Measurements from ENCODE around the gene SAPCD2. TPM values are rescaled to one million over a fixed set of nuclear protein-coding genes. Genes with fewer than 3 reads are reported as not detected.

Gene SAPCD2
- total RNA-seq, 2 experiments from 2014 or later: 56.8 to 57.0 TPM

DNA sequence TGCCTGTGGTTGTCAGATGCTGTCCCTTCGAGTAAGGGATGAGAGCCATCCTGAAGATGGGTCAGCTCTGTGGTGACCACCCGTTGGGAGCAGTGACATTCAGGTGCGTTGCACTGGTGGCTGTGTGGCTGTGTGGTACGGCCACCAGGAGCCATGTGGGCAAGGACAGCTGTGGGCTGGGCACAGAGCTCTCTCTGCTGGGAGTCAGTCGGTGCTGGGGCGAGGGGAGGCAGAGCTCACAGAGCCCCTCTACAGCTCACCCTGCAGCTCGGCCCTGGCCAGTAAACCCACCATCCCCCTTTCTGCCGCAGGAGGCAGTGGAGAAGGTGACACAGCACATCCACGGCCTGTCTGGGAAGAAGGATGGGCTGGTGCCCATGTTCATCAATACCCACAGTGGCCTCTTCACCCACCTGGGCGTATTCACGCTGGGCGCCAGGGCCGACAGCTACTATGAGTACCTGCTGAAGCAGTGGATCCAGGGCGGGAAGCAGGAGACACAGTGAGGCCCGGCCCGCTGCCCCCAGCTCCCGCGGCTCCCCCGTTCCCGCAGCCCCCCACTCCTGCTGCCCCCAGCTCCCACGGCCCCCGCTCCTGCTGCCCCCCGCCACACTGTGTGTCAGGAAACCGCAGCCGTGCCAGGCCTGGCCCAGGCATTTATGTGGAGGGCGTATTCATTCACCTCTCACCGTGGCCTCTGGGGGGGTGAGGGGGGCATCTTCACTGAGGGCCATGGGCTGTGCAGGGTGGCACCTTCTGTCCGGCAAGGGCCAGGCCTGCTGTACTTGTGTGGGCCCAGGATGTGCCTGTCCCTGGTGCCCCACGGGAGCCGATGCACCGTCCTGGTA, 35.7 kb upstream of the SAPCD2 start:
- Mint-ChIP-seq H3K27ac (no peak overlapping the region), H3K4me1 (ENCODE audit: low read depth) (no peaks in the 10 kb centered on the region), H3K4me3 (no peak overlapping the region), H3K27me3 (ENCODE audit: low read depth) (no peaks in the 10 kb centered on the region), H3K36me3 (ENCODE audit: low read depth) (peaks cover 8% of the 10 kb centered on the region), H3K9me3 (ENCODE audit: insufficient read depth) (no peaks in the 10 kb centered on the region)
- no peak for DNase-seq
- ATAC-seq: no peak
- ChIA-PET CTCF (interaction anchor here (0.9 to 2.6 kb wide), 4 partner anchors 10 to 130 kb away, joined by 3 to 9 read pairs (median 4); no protein-coding TSS in a partner anchor), POLR2A (interaction anchor here (0.7 to 3.7 kb wide), 2 partner anchors 9 to 10 kb away, joined by 3 to 10 read pairs; no protein-coding TSS in a partner anchor)

DNA sequence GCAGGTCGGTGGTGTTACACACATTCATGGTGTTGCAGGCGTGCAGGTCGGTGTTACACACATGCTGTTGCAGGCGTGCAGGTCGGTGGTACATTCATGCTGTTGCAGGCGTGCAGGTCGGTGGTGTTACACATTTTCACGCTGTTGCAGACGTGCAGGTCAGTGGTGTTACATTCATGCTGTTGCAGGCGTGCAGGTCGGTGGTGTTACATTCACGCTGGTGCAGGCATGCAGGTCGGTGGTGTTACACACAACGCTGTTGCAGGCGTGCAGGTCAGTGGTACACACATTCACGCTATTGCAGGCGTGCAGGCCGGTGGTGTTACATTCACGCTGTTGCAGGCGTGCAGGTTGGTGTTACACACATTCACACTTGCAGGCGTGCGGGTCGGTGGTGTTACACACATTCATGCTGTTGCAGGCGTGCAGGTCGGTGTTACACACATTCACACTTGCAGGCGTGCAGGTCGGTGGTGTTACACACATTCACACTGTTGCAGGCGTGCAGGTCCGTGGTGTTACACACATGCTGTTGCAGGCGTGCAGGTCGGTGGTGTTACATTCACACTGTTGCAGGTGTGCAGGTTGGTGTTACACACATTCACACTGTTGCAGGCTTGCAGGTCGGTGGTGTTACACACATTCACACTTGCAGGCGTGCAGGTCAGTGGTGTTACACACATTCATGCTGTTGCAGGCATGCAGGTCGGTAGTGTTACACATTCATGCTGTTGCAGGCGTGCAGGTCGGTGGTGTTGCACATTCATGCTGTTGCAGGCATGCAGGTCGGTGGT, 33.0 kb upstream of the SAPCD2 start:
- Mint-ChIP-seq H3K27ac (no peak overlapping the region), H3K4me3 (no peak overlapping the region), H3K36me3 (ENCODE audit: low read depth) (peaks cover 2% of the 10 kb centered on the region), H3K27me3 (ENCODE audit: low read depth) (no peaks in the 10 kb centered on the region), H3K9me3 (ENCODE audit: insufficient read depth) (no peaks in the 10 kb centered on the region), H3K4me1 (ENCODE audit: low read depth) (no peaks in the 10 kb centered on the region)
- ChIA-PET CTCF (interaction anchor here (1.4 to 2.6 kb wide), 2 partner anchors 8 to 133 kb away, joined by 3 to 9 read pairs; no protein-coding TSS in a partner anchor), POLR2A (no interaction called here)
- no peak for DNase-seq
- ATAC-seq: no peak

DNA sequence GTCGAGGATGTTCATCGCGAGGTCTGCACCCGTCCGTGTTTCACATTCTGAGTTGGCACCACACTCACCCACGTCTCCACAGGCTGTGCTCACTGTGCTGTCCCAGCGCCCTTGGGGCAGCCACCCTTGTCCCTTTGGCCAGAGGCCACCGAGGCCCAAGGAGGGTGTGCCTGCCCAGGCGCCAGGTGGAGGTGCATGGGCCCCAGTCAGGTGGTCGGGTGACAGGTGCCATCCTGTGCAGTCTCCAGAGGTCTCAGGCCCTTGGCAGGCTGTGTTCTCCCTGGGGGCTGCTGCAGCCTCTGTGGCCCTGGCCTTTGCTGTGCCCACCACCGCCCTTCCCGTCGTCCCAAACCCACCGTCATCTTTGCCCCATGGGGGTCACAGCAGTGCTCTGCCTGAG, 28.9 kb upstream of the SAPCD2 start:
- peaks cover 20% of the 10 kb centered on the region for H3K4me1 Mint-ChIP-seq (ENCODE audit: low read depth)
- ATAC-seq (no peak), DNase-seq (no peak)
- no peak overlapping the region for H3K27ac Mint-ChIP-seq
- H3K4me3 Mint-ChIP-seq: no peak overlapping the region
- ChIA-PET CTCF (no interaction called here), POLR2A (no interaction called here)
- peaks cover 17% of the 10 kb centered on the region for H3K36me3 Mint-ChIP-seq (ENCODE audit: low read depth)
- H3K9me3 Mint-ChIP-seq (ENCODE audit: insufficient read depth): no peaks in the 10 kb centered on the region
- no peaks in the 10 kb centered on the region for H3K27me3 Mint-ChIP-seq (ENCODE audit: low read depth)

DNA sequence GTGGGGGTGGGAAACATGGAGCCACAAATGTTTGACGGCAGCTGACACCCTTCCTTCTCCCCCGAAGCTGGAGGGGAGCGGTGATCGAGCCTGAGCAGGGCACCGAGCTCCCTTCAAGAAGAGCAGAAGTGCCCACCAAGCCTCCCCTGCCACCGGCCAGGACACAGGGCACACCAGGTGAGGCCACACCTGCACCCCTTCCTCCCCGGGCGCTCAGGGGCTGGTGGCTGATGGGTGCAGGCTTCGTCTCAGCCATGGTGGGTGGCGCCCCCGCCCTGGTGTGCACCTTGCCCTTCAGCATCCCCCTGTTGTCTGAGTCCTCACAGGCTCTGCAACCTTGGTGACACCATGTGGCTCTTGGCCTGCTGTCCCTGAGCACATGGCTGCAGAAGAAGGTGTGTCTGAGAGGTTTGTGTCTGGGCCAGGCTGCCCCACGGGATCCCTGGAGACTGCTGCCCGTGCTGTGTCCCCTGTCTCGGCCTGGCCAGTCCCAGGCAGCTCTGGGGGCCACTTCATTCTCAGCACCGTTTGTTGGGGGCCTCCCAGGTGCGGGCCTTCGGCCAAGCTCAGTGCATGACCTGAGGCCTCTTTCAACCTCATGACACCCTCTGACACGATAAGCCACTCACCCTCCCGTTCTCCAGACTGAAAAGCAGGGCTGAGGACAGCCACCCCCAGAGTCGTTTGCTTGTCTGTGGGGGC, 27.6 kb upstream of the SAPCD2 start:
- H3K36me3 Mint-ChIP-seq (ENCODE audit: low read depth): peaks cover 20% of the 10 kb centered on the region
- no peak for ATAC-seq
- CTCF ChIA-PET: interaction anchor here (0.7 kb wide), 1 partner anchor 63 kb away, joined by 4 read pairs; no protein-coding TSS in a partner anchor
- H3K4me3 Mint-ChIP-seq: no peak overlapping the region
- DNase-seq: no peak
- peaks cover 21% of the 10 kb centered on the region for H3K4me1 Mint-ChIP-seq (ENCODE audit: low read depth)
- H3K27me3 Mint-ChIP-seq (ENCODE audit: low read depth): no peaks in the 10 kb centered on the region
- H3K27ac Mint-ChIP-seq: no peak overlapping the region
- POLR2A ChIA-PET: no interaction called here
- H3K9me3 Mint-ChIP-seq (ENCODE audit: insufficient read depth): no peaks in the 10 kb centered on the region

DNA sequence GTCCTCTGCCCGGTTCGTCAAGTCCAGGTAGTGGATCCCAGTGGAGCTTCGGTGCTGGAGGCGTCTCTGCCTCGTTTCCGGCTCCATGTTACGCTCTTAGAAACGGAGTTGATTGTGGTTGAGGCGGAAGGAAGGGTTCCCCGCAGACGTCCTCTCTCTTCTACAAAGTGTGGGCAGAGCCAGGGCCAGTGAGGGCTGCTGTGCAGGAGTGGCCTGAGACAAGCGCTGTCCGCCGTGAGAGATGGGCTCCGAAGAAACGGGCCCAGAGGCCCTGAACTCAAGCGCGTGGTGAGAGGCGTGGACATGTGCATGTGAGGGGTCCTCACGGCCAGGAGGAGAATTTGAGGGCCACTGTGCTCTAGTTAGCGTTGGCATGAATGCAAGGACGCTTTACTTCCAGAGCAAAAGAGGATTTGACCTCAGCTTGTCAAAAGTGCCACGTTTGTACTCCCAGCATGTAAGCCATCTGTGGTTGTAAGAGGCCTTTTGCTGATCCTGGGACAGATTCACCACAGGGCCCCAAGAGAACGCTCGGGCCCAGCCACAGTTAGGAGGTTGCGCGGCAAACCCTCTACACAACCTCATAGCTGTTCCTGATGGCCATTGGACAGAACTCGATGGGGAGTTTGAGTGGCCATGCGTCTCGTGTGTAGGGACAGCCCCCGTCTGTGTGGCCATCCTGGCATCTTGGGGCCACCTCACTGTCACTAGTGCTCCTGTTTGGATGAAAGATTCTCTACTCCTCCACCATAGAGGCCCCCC, 26.6 kb upstream of the SAPCD2 start:
- no peak for ATAC-seq
- Mint-ChIP-seq H3K36me3 (ENCODE audit: low read depth) (peaks cover 28% of the 10 kb centered on the region), H3K9me3 (ENCODE audit: insufficient read depth) (no peaks in the 10 kb centered on the region), H3K27ac (peak overlapping the region; percentile 97), H3K27me3 (ENCODE audit: low read depth) (no peaks in the 10 kb centered on the region), H3K4me3 (peak overlapping the region; percentile 76), H3K4me1 (ENCODE audit: low read depth) (peaks cover 23% of the 10 kb centered on the region)
- ChIA-PET CTCF (interaction anchor here (0.7 to 2.5 kb wide), 14 partner anchors 8 to 140 kb away, joined by 4 to 41 read pairs (median 11); partner anchors contain the start of genes CYSRT1, DPP7, MAN1B1 and NPDC1), POLR2A (interaction anchor here (1.6 to 2.4 kb wide), 6 partner anchors 10 to 144 kb away, joined by 7 to 44 read pairs (median 8); partner anchors contain the start of genes ANAPC2, MAN1B1, SSNA1 and TUBB4B)
- DNase-seq: no peak

DNA sequence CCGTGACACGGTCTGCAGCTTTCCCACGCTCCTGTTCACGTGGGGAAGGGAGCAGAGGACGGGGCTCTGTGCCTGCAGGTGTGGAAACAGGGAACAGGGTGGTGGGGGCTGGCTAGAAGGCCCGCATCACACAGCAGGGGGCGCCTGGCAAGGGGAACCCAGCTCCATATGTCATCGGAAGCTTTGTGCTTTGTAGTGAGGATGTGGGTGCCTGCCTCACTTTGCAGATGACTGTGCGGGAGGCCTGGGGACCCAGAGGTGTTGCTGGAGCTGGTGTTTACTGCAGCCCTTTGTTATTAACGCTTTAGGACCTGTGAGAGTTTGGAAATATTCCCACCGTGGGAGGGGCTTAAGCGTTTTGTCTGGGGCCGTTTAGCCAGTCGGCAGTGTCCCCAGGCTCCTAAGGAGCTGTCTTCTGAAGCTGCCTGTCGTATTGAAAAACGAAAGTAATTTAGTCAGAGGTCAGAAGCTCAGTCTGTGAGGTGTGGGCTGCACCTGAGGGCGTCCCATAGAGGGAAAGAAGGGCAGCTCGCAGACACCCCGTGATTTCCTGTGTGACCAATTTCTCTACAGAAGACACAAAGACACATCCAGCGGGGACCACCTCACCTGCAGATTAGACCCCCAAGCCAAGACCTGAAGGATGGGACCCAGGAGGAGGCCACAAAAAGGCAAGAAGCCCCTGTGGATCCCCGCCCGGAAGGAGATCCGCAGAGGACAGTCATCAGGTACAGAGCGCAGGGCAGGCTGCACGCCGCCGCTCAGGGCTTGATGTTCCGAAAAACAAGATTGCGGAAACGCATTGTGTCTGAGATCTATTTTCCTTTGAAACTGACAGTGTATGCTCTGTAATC, 25.5 kb upstream of the SAPCD2 start:
- Mint-ChIP-seq H3K27me3 (ENCODE audit: low read depth) (no peaks in the 10 kb centered on the region), H3K36me3 (ENCODE audit: low read depth) (peaks cover 31% of the 10 kb centered on the region), H3K4me1 (ENCODE audit: low read depth) (peaks cover 23% of the 10 kb centered on the region), H3K4me3 (peak overlapping the region; percentile 76), H3K9me3 (ENCODE audit: insufficient read depth) (no peaks in the 10 kb centered on the region), H3K27ac (peak overlapping the region; percentile 97)
- ChIA-PET POLR2A (interaction anchor here (0.7 to 2.4 kb wide), 13 partner anchors 9 to 148 kb away, joined by 3 to 44 read pairs (median 6); partner anchors contain the start of genes ANAPC2, MAN1B1, NDOR1 and SSNA1), CTCF (interaction anchor here (0.8 to 2.5 kb wide), 27 partner anchors 9 to 327 kb away, joined by 3 to 41 read pairs (median 7); partner anchors contain the start of genes CYSRT1, DPP7, EXD3 and MAN1B1)
- ATAC-seq: peak; percentile 99
- peak; percentile 94 for DNase-seq

DNA sequence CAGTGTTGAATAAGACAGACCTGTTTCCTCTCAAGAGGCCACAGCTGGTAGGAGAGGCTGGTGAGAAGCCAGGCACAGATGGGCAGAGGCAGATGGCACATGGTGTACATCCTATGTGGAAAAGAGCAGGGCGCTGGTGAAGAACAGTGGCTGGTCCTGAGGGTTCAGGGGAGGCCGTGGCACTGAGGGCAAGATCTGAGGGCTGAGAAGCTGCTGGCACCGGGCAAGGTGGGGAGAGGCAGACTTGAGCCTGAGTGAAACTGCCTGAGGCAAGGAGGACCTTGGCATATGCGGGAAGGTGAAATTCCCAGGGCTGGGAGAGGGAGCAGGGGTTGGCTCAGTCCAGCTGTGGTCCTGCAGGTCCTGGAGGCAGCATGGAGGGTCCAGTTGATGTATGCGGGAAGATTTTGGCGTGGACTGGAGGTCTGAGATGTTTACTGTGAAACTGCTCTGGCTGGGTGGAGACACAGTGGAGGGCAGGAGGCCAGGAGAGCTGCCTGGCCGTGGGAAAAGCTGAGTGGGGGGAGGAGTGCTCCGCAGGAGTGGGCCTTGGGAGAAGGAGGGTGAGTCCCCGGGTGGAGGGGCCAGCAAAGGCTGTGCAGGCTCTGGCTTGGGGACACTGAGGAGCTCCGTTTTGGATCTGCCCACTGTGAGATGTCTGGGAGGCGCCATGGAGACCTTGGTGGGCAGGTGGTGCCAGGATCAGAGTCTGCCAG, 19.0 kb upstream of the SAPCD2 start:
- CTCF ChIA-PET: interaction anchor here (0.6 to 5.0 kb wide), 6 partner anchors 13 to 272 kb away, joined by 3 to 67 read pairs (median 3); partner anchors contain the start of genes SAPCD2 and UAP1L1
- H3K27me3 Mint-ChIP-seq (ENCODE audit: low read depth): no peaks in the 10 kb centered on the region
- H3K27ac Mint-ChIP-seq: peak overlapping the region; percentile 71
- POLR2A ChIA-PET: interaction anchor here (1.7 kb wide), 1 partner anchor 151 kb away, joined by 4 read pairs; the partner anchor contains the start of gene TUBB4B
- H3K4me3 Mint-ChIP-seq: no peak overlapping the region
- peaks cover 31% of the 10 kb centered on the region for H3K36me3 Mint-ChIP-seq (ENCODE audit: low read depth)
- ATAC-seq: no peak
- no peaks in the 10 kb centered on the region for H3K9me3 Mint-ChIP-seq (ENCODE audit: insufficient read depth)
- DNase-seq: no peak
- H3K4me1 Mint-ChIP-seq (ENCODE audit: low read depth): peaks cover 38% of the 10 kb centered on the region

DNA sequence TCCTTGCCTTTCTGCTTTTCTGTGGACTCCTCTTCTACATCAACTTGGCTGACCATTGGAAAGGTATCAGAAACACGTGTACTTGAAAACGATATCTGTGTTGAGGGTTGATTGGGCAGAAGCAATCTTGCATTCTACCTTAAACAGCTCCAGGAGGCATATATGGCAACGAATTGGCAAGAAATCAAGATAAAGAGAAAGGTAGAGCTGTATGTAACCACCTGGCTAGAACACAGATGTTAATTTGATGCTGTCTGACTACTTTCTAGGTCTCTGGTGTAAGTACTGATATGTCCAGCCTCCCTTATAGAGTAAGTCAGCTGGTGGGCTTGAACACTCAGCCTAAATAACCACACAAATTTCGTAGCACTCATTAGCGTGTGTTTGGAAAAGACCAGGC, 17.8 kb upstream of the SAPCD2 start:
- Mint-ChIP-seq H3K27me3 (ENCODE audit: low read depth) (no peaks in the 10 kb centered on the region), H3K27ac (peak overlapping the region; percentile 94), H3K4me1 (ENCODE audit: low read depth) (peaks cover 41% of the 10 kb centered on the region), H3K36me3 (ENCODE audit: low read depth) (peaks cover 37% of the 10 kb centered on the region), H3K9me3 (ENCODE audit: insufficient read depth) (no peaks in the 10 kb centered on the region), H3K4me3 (peak overlapping the region; percentile 90)
- ChIA-PET CTCF (interaction anchor here (0.9 to 5.0 kb wide), 4 partner anchors 8 to 59 kb away, joined by 3 to 67 read pairs (median 23); partner anchors contain the start of gene SAPCD2), POLR2A (interaction anchor here (1.2 to 3.3 kb wide), 5 partner anchors 8 to 135 kb away, joined by 3 to 49 read pairs (median 7); partner anchors contain the start of genes RNF208 and SAPCD2)
- no peak for DNase-seq
- ATAC-seq: no peak

DNA sequence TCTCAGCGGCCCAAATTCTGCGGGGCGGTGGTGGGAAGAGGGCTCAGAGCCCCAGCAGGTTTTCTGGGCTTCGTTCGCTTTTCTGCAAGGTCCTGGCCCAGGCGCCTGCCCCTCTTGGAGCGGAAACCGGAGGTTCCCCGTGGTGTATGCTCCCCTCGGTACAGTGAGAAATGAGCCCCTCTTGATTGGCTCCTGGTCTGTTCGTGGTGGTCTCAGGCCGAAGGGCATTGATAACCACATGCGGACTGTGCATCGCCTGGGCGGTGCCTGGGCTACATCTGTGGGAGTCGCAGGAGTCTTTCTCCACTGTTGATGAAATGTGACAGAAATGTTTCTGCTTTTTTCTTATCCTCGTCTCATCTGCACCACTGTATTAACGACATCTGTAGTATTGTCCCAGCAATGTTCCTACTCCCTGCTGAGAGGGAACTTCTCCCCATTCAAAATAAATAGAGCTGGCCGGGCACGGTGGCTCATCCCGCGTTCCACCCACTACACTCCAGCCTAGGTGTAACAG, 17.1 kb upstream of the SAPCD2 start:
- Mint-ChIP-seq H3K27me3 (ENCODE audit: low read depth) (no peaks in the 10 kb centered on the region), H3K4me3 (peak overlapping the region; percentile 90), H3K4me1 (ENCODE audit: low read depth) (peaks cover 39% of the 10 kb centered on the region), H3K27ac (peak overlapping the region; percentile 94), H3K9me3 (ENCODE audit: insufficient read depth) (no peaks in the 10 kb centered on the region), H3K36me3 (ENCODE audit: low read depth) (peaks cover 35% of the 10 kb centered on the region)
- ATAC-seq: no peak
- peak; percentile 56 for DNase-seq
- POLR2A ChIA-PET: interaction anchor here (0.9 to 3.3 kb wide), 14 partner anchors 9 to 281 kb away, joined by 3 to 49 read pairs (median 7); partner anchors contain the start of genes CYSRT1, RNF208, RNF224 and SAPCD2
- CTCF ChIA-PET: interaction anchor here (0.6 to 5.0 kb wide), 9 partner anchors 8 to 153 kb away, joined by 3 to 67 read pairs (median 4); partner anchors contain the start of genes SAPCD2 and UAP1L1
